Spinal cord (tissue), 10 donors: ENCODE measurements around the gene SLC37A3. TPM values are rescaled to one million over a fixed set of nuclear protein-coding genes. Genes with fewer than 3 reads are reported as not detected.

Experiments
- DNase-seq, 6 donors: peaks; one replicate each; pipeline versions ENCODE4 v3.0.0 to v3.0.0-alpha.2; 2013 to 2015; ENCODE audit warnings: low spot score in 6 of 6, low read depth in 4 of 6
- H3K27ac ChIP-seq: one replicate; pipeline ENCODE4 v1.5.1; 2013; ENCODE audit warnings: low read depth, low read length, control low read depth
- H3K27me3 ChIP-seq: one replicate; pipeline ENCODE4 v1.6.1; 2013; ENCODE audit warnings: low read length; ENCODE audit not compliant: control insufficient read depth, insufficient read depth
- H3K36me3 ChIP-seq: one replicate; pipeline ENCODE4 v1.6.1; 2013; ENCODE audit warnings: low read length; ENCODE audit not compliant: control insufficient read depth, insufficient read depth
- H3K4me1 ChIP-seq: one replicate; pipeline ENCODE4 v1.6.1; 2013; ENCODE audit warnings: low read length; ENCODE audit not compliant: control insufficient read depth, insufficient read depth
- H3K4me3 ChIP-seq: one replicate; pipeline ENCODE4 v1.5.1; 2013; ENCODE audit warnings: low read depth, low read length, control low read depth
- H3K9me3 ChIP-seq: one replicate; pipeline ENCODE4 v1.6.1; 2013; ENCODE audit warnings: low read length; ENCODE audit not compliant: control insufficient read depth, insufficient read depth
- WGBS: methylation state at CpG from one replicate; pipeline ENCODE4 v1.1.5; 2013; ENCODE audit warnings: missing lambda C conversion rate; ENCODE audit not compliant: insufficient coverage; 5-methylcytosine and 5-hydroxymethylcytosine counted together
- polyA plus RNA-seq, 2 donors: library from polyadenylated mRNA; unstranded; fragments of 120-200 nt; gene quantifications; one replicate each; pipeline ENCODE4 v1.2.1, GENCODE V29; 2013; ENCODE audit not compliant: insufficient read length in 2 of 2
- total RNA-seq, 2 donors: library from RNA; depleted of rRNA in 1 of 2; stranded (reverse); fragments of 120-200 nt in 1 of 2; fragments of >200 nt in 1 of 2; gene quantifications; one replicate each; pipeline versions ENCODE4 v1.2.3 to v1.2.4, GENCODE V29; 2013 to 2014
- donor health status: healthy.

Gene SLC37A3
- total and polyA plus RNA-seq, 4 donors: 43.7 to 75.9 (median 51.2) TPM

DNA sequence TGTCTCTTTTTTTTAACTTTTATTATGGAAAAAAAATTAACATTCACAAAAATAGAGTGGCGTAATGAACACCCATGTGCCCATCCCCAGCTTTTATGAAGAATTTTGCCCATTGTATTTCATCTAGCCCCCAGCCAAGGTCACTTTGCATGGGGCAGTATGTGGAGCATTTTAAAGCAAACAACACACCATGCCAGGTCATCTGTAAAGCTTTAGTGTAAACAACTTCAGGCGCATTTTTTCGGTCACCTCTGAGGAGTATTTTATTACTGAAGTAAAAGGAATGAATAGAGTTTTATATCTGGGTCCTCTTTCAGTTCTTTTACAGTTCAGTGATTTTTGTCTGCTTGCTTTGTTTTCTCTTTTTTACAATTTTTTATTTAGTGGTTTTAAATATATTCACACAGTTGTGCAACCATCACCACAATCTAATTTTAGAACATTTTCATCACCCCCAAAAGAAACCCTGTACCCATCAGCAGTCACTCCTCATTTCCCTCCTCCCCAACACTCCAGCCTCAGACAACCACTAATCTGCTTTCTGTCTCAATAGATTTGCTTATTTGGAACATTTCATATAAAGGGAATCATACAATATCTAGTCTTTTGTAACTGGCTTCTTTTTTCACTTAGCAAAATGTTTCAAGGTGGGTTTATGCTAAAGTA, 87.9 kb downstream of the SLC37A3 start:
- WGBS: no CpG with 5 or more reads among the region's 3 CpGs

DNA sequence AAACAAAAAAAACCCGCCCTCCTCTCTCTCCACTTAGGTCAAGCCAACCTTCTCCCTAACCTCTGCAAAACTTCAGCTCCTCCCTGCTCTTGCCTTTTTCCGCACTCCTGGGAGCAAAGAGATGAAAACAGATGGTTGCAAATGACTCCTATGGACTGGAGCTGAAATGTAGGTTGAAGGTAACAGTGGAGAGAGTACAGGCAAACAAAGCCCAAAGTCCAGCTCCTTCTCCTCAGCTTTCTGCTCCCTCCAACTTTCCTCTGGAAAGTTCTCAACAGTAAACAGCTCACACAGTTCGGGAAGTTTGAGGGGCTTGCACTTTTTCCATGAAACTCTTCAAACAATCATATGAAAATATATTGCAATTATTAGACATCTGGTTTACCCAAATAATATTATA, 90.3 kb downstream of the SLC37A3 start:
- DNase-seq: no peak
- Histone ChIP-seq H3K27me3 (no peaks in the 10 kb centered on the region), H3K36me3 (no peaks in the 10 kb centered on the region), H3K9me3 (peaks cover 6% of the 10 kb centered on the region), H3K4me3 (no peak overlapping the region), H3K4me1 (peaks cover 3% of the 10 kb centered on the region), H3K27ac (no peak overlapping the region)
- 100% methylated on average over 1 of the region's 3 CpGs for WGBS

More for the DNA sequence above, 87.9 kb downstream of the SLC37A3 start:
- no peaks in the 10 kb centered on the region for H3K27me3 ChIP-seq
- peaks cover 6% of the 10 kb centered on the region for H3K9me3 ChIP-seq
- no peak for DNase-seq
- H3K4me3 ChIP-seq: no peak overlapping the region
- no peak overlapping the region for H3K27ac ChIP-seq
- H3K36me3 ChIP-seq: no peaks in the 10 kb centered on the region
- peaks cover 8% of the 10 kb centered on the region for H3K4me1 ChIP-seq

DNA sequence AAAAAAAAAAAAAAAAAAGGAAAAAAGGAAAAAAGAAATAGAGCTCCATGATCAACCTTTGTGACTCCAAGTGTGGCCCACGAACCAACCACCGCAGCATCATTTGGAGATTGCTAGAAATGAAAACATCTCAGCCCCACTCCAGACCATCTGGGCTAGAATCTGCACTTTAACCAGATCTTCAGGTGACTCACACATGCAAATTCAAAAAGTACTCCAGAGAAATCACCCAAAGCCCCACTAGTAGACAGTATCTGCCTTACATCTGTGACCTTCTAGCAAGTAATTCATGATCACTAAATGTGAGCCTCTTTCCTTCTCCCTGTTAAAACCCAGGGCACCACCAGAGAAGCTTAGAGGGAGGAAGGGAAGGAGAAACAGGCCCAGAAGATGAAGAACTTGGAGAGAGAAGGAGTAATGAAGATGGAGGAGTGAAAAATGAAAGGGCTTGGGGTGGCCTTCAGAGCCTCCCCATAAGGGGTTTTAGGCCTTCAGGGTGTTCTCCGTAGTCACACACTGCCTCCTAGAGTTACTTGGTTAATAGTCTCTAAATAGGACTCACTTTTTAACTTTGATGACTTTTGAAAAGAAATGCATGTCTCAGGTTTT, 94.0 kb downstream of the SLC37A3 start:
- Histone ChIP-seq H3K4me3 (no peak overlapping the region), H3K36me3 (no peaks in the 10 kb centered on the region), H3K27ac (no peak overlapping the region), H3K27me3 (no peaks in the 10 kb centered on the region), H3K9me3 (no peaks in the 10 kb centered on the region), H3K4me1 (peaks cover 3% of the 10 kb centered on the region)
- 100% methylated on average over 2 of the region's 3 CpGs for WGBS
- no peak for DNase-seq

DNA sequence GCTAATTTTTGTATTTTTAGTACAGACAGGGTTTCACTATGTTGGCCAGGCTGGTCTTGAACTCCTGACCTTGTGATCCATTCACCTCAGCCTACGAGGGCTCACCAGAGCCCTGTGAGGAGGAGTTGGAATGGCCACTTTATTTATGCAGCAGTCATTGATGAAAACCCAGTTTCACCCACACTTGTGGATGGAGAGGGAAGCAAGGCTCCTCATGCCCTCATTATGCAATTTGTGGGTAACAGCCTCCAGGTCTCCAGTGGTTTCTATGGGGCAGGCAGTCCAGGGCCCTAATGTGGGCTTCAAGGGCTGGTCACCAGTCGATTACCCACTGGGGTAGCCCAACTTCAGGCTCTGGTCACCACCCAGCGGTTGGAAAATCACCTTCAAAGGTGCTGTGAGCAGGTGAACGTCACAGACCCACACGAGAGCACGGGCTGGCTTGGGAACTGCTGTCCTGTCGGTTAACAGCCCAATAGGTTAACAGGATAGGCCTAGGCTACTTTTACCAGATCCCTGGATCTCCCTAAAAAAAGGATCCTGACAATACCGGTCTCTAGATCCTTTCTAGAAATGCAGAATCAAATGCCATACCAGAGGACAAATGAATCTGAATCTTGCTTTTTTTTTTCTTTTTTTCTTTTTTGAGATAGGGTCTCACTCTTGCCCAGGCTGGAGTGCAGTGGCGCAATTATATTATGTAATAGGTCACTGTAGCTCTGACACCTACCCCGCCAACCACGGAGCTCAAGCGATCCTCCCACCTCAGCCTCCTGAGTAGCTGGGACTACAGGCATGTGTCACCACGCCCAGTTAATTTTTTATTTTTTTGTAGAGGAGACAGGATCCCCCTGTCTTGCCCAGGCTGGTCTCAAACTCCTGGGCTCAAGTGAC, 97.8 kb downstream of the SLC37A3 start:
- DNase-seq: no peak
- Histone ChIP-seq H3K27me3 (no peaks in the 10 kb centered on the region), H3K4me1 (no peaks in the 10 kb centered on the region), H3K9me3 (no peaks in the 10 kb centered on the region), H3K4me3 (no peak overlapping the region), H3K27ac (no peak overlapping the region), H3K36me3 (no peaks in the 10 kb centered on the region)
- 90% methylated on average over 7 of the region's 13 CpGs for WGBS

DNA sequence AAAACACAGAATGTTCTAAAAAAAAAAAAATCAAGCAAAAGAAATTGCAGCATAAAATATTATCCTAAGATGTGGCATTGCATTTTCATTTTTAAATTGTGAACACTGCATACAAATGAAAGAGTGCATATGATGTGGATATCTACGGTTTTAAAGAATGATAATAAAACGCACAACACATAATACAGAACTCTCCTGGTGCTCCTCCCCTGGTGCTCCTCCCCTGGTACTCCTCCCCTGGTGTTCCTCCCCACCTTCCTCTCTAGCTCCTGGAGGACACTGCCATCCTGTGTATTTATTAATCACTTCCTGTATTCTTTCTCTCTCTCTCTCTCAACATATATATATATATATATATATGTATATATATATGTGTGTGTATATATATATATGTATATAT, 100.1 kb downstream of the SLC37A3 start:
- Histone ChIP-seq H3K27ac (no peak overlapping the region), H3K4me3 (no peak overlapping the region), H3K27me3 (no peaks in the 10 kb centered on the region), H3K4me1 (no peaks in the 10 kb centered on the region), H3K36me3 (no peaks in the 10 kb centered on the region), H3K9me3 (no peaks in the 10 kb centered on the region)
- WGBS: no CpG with 5 or more reads among the region's 2 CpGs
- DNase-seq: no peak

DNA sequence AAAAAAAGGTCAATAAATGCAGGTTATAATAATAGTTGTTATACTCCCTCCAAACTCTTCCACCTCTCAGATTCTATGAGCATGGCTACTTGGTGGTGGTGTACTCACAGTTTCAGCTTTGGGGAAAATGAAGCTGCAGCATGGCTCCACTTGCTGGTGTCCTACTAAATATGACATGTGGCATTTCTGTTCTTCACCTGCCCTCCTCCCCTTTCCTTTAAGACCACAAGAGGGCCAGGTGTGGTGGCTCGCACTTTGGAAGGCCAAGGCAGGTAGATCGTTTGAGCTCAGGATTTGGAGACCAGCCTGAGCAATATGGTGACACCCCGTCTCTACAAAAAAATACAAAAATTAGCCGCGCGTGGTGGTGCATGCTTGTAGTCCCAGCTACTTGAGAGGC, 101.1 kb downstream of the SLC37A3 start:
- Histone ChIP-seq H3K9me3 (no peaks in the 10 kb centered on the region), H3K27ac (no peak overlapping the region), H3K36me3 (peaks cover 5% of the 10 kb centered on the region), H3K4me1 (no peaks in the 10 kb centered on the region), H3K27me3 (no peaks in the 10 kb centered on the region), H3K4me3 (no peak overlapping the region)
- WGBS: 100% methylated on average over 3 of the region's 6 CpGs
- DNase-seq: no peak

DNA sequence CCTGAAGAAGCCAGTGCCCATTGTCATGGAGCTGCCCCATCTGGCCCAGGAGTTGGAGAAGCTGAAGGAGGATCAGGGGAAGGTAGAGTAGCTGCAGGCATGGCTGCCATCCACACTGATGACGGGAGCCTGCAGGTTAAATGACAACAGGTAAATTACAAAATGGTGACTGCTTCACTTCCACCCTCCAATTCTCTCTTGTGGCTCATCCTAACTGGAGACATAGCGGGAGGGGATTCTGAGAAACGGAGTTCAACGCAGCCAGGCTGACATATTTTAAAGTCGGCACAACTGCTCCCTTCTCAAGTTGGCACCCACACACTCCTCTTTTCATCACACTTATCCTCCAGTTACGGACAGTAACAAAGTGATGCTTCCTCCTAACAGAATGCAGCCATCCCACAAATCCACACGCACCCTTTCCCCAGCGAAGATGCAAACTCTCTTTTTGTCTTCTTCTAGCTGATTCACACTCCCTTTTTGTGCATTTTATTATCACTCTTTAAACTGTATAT, 103.0 kb downstream of the SLC37A3 start:
- Histone ChIP-seq H3K27me3 (no peaks in the 10 kb centered on the region), H3K9me3 (no peaks in the 10 kb centered on the region), H3K36me3 (peaks cover 5% of the 10 kb centered on the region), H3K4me3 (no peak overlapping the region), H3K4me1 (no peaks in the 10 kb centered on the region), H3K27ac (no peak overlapping the region)
- WGBS: 90% methylated on average over 5 of the region's 8 CpGs
- DNase-seq: no peak

DNA sequence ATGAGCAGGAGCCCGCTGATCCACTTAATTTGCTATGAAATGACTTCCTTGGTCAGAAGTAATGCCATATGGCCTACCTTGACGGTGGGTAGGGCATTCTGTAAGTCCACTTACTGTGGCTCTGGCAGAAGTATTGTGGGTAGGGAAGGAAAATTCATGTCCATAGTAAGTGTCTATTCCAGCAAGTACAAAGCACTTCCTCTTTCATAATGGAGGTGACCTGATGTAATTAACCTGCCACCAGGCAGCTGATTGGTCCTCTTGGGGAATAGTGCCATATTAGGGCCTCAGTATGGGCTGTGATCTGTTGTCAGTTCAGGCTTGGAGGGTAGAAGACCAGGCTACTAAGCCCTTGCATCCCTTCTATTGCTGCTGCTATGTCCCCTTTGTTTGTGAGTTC, 103.9 kb downstream of the SLC37A3 start:
- H3K4me3 ChIP-seq: no peak overlapping the region
- H3K9me3 ChIP-seq: no peaks in the 10 kb centered on the region
- peaks cover 5% of the 10 kb centered on the region for H3K36me3 ChIP-seq
- no peaks in the 10 kb centered on the region for H3K4me1 ChIP-seq
- 94% methylated on average over 2 of the region's 2 CpGs for WGBS
- no peaks in the 10 kb centered on the region for H3K27me3 ChIP-seq
- no peak for DNase-seq
- no peak overlapping the region for H3K27ac ChIP-seq

DNA sequence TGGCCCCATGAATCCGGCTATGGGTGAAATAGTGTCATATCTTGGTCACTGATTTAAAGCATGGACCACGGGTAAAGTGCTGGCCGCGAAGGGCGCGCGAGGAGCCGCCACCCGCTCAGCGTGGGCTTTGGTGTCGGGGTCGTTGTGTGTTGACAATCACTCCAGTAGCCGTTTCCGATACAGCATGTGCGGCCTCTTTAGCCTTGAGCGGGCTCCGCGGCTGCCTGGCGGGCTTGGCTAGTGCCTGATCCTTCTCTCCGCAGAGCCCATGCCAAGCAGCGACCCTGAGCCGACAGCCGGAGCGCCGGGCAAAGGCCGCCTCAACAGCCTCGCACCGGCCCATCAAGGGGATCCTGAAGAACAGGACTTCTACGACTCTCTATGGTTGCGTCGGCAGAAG, 105.9 kb downstream of the SLC37A3 start:
- Histone ChIP-seq H3K36me3 (peaks cover 5% of the 10 kb centered on the region), H3K27ac (no peak overlapping the region), H3K9me3 (no peaks in the 10 kb centered on the region), H3K4me3 (no peak overlapping the region), H3K4me1 (no peaks in the 10 kb centered on the region), H3K27me3 (no peaks in the 10 kb centered on the region)
- no peak for DNase-seq
- 87% methylated on average over 30 of the region's 31 CpGs for WGBS
